G401.6 (cell line): ENCODE data around the gene EP300.
A peak's percentile ranks its signal among the peaks of the same experiment; 100 is the strongest.
"Not testable (repeated sequence)": the region's sequence is repeated elsewhere in the genome, so short reads cannot be mapped to it uniquely, and the experiment has no call there.

Source experiments
- FAIRE-seq: peaks from 2 replicates; lab custom pipeline; 2012; peaks lifted over from hg19 to GRCh38; lab: Jason Lieb, UNC

The EP300 gene

DNA sequence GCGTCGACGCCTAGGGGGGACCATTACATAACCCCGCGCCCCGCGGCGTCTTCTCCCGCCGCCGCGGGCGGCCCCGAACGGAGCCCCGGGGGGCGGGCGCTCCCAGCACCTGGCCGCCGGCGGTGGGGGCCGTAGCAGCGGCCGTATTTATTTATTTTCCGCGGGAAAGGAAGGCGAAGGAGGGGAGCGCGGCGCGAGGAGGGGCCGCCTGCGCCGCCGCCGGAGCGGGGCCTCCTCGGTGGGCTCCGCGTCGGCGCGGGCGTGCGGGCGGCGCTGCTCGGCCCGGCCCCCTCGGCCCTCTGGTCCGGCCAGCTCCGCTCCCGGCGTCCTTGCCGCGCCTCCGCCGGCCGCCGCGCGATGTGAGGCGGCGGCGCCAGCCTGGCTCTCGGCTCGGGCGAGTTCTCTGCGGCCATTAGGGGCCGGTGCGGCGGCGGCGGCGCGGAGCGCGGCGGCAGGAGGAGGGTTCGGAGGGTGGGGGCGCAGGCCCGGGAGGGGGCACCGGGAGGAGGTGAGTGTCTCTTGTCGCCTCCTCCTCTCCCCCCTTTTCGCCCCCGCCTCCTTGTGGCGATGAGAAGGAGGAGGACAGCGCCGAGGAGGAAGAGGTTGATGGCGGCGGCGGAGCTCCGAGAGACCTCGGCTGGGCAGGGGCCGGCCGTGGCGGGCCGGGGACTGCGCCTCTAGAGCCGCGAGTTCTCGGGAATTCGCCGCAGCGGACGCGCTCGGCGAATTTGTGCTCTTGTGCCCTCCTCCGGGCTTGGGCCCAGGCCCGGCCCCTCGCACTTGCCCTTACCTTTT, at the start of gene EP300:
Gene EP300 (plus strand): TSS at position 570 of the 795 bp plus-strand sequence. CDS start 413 bp downstream, outside the sequence.
- FAIRE-seq: no peak

DNA sequence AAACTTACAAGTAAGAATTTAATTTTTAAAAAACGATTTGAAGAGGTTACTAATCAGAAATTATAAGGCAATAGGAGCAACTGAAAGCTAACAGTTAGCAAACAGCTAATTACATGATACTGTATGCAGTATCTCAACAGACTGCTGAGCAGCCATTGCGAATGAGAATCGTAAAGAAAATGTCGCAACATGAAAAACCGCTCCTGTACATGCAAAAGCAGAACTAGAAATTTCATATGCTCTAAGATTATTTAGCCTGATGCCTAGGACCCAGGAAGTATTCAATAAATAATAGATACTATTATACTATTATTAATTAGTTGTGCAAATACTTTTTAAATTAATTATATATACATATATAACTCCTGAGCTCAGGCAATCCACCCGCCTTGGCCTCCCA, 48.7 kb upstream of the EP300 start:
- no peak for FAIRE-seq

GRCh38 chr22:41045575-41045974, 46.8 kb upstream of the EP300 start:
- FAIRE-seq: not testable (repeated sequence)

DNA sequence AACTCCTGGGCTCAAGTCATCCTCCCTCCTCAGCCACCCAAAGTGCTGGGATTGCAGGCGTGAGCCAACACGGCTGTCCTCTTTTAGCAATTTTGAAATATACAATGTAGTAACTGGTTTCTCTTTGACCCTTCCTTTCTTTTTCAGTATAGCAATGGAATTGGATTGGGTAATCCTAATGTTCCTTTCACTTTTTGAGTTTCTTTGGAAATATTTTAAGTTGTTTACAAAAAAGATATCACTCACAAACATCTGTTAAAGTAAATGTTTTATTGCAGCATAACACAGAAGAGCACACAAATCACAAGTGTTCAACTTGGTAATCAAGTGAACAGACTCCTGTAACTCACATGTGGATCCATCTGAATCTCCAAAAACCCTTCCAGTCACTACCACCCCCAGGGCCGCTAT, 44.6 kb upstream of the EP300 start:
- no peak for FAIRE-seq

DNA sequence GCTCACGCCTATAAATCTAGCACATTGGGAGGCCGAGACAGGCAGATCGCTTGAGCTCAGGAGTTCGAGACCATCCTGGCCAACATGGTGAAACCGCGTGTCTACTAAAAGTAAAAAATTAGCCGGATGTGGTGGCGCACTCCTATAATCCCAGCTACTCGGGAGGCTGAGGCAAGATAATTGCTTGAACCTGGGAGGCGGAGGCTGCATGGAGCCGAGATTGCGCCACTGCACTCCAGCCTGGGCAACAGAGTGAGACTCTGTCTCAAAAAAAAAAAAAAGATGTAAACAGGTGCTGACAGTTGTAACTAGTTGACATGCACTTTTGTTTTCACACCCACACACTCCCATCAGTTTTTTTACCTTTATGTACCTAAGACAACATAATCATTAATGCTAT, 44.0 kb upstream of the EP300 start:
- FAIRE-seq: not testable (repeated sequence)

DNA sequence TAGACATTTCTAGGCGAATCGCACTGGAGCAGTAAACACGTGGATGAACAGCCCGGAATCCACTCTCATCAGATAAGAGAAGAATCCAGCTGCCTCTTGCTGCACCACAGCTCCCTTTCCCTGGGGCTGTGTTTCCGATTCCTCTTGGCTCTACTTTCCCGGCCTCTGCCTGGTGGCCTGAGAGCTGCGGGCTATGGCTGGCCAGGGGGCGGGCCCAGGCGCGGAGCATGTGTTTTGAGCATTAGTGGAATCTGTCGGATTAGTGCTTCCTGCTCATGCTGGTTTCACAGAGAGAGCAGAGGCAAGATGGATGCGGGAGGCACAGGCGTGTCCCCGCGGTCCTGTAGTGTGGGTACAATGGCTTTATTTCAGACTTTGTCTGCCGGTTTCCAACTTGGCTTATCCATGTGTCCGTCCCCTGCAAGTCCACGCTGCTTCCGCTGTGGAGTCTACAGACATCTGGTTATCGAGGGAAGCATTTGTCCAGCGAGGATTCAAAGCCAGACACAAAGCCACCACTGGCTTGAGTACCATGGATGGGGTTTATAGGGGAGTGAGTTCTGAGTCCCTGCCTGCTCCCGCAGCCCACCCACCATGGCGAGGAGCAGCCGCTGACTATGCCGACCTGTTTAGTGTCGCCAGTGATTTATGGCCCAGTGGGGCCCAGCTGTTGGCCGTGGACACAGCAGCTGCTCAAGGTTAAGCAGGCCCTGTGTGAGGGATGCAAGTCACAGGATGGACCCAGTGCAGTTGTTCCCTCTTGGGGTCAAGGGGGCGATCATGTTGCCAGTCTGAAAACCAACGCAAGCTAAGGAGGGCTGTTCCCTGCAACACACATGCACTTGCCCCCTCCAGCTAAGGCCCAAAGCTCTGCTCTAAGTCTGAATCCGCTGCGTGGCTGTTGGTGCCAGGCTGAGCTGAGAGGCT, 43.3 kb upstream of the EP300 start:
- peak; percentile 58 for FAIRE-seq

GRCh38 chr22:41049795-41050194, 42.6 kb upstream of the EP300 start:
- not testable (repeated sequence) for FAIRE-seq

DNA sequence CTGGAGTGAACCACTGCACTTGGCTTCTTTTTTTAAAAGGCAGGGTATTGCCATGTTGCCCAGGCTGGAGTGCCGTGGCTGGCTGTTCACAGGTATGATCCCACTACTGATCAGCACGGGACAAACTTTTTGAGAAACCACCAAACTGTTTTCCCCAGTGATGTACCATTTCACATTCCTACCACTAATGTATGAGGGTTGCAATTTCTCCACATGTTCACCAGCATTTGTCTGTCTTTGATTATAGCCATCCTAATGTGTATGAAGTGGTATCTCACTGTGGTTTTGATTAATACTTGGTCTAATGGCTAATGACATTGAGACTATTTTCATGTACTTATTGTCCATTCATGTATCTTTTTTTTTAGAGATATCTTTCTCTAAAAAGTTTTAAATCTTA, 41.5 kb upstream of the EP300 start:
- no peak for FAIRE-seq

- no peak for FAIRE-seq
These were observed 39.5 kb upstream of the EP300 start for GRCh38 chr22:41052661-41053490.

DNA sequence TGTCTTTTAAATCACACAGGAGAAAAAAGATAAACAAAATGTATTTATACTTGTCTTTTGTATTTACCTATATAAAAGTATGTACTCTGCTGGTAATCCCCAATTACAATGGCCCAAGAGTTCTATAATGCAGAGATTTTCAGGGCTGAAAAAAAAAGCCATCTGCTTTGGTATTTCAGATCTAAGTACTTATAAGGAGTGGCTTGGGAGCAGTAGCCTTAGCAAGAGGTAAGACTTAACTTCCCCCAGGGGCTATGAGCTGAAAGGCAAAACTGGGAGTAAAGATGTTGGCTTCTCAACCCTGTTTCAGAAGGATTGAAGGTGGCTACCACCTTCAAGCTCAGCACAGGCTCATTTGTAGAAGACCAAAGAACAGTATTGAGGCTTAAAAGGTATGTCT, 35.3 kb upstream of the EP300 start:
- no peak for FAIRE-seq

DNA sequence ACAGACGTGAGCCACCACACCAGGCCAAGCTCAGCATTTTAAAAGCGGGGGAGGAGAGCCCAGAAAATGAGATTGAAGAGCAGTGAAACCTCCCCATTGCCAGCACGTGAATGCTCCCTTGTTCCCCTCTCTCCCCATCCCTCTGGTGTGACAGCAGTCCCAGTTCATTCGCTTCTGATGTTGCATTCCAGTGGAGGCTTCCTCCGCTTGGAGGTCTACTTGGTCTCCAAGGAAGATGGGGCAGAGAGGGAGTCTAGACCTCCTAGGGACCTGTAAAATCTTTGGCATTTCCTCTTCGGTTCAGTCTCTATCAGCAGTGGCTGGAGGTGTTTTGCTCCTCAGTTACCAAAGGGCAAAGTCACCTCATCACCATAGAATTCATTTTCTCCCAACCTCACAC, 30.2 kb upstream of the EP300 start:
- FAIRE-seq: no peak

DNA sequence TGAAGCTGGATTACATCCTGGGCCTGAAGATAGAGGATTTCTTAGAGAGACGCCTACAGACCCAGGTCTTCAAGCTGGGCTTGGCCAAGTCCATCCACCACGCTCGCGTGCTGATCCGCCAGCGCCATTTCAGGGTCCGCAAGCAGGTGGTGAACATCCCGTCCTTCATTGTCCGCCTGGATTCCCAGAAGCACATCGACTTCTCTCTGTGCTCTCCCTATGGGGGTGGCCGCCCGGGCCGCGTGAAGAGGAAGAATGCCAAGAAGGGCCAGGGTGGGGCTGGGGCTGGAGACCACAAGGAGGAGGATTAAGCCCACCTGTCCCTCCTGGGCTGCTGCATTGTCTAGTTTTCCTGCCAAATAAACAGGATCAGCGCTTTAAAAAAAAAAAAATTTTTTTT, 28.1 kb upstream of the EP300 start:
- FAIRE-seq: not testable (repeated sequence)

GRCh38 chr22:41066341-41066740, 26.1 kb upstream of the EP300 start:
- FAIRE-seq: not testable (repeated sequence)

- FAIRE-seq: not testable (repeated sequence)
These were observed 24.4 kb upstream of the EP300 start for GRCh38 chr22:41067968-41068367.

DNA sequence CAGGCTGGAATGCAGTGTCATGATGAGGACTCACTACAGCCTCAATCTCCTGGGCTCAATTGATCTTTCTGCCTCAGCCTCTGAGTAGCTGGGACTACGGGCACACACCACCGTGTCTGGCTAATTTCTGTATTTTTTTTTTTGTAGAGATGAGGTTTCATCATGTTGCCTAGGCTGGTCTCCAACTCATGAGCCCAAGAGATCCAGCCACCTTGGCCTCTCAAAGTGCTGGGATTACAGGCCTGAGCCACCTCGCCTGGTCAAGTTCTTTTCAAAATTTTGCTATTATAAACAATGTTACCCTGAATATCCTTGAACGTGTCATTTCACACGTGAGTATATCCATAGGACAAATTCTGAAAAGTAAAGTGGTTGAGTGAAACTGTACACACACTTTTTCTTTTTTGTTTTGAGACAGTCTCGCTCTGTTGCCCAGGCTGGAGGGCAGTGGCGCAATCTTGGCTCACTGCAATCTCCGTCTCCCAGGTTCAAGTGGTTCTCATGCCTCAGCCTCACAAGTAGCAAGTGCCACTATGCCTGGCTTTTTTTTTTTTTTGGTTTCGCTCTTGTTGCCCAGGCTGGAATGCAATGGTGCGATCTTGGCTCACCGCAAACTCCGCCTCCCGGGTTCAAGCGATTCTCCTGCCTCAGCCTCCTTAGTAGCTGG, 21.6 kb upstream of the EP300 start:
- no peak for FAIRE-seq

- FAIRE-seq: no peak
These were observed 18.3 kb upstream of the EP300 start for GRCh38 chr22:41074061-41074460.

DNA sequence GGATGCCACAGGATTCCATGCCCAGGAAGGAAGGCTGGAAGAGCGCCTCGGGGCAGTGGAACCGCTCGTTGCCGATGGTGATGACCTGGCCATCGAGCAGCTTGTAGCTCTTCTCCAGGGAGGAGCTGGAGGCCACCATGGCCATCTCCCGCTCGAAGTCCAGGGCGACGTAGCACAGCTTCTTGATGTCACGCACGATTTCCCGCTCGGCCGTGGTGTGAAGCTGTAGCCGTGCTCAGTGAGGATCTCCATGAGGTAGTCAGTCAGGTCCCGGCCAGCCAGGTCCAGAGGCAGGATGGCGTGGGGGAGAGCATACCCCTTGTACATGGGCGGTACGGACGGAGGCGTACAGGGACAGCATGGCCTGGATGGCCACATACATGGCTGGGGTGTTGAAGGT, 17.9 kb upstream of the EP300 start:
- FAIRE-seq: no peak

GRCh38 chr22:41074941-41075710, 17.3 kb upstream of the EP300 start:
- FAIRE-seq: no peak

GRCh38 chr22:41075946-41076345, 16.4 kb upstream of the EP300 start:
- FAIRE-seq: no peak

DNA sequence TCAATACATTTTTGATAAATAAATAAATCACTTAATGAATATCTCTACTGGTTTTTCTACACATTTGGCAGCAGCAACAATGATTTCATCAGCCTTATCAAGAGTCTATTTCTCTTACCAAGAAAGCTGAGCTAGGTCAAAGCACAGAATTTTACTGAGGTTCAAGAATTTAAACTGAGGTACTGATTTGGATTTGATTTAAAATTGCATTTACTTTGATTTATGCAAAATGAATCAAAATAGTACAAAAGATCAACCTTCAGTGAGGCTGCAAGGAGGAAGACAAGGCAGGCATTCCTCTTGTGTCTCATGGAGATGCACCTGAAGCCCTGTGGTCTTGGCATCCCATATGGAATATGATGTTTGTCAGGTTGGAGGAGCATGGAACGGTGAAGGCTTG, 15.5 kb upstream of the EP300 start:
- FAIRE-seq: no peak

DNA sequence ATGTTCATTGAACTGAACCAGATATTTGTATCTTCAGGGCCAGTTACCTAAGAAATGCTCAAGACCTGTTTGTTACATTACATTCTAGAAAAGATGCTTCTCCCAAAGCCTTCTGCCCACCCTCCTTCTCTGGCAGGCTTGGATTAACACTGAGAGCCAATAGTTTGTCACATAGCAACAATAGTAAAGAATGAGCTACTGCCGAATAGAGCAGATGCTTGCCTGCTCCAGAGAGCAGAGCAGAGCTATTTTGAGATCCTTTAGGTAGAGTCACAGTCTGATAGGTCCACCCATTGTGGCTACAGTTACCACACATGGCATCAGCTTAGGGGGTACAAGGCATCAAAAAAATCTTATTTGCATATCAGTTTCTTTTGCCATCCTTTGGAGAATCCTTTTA, 13.5 kb upstream of the EP300 start:
- FAIRE-seq: no peak
